ENCODE measurements around the gene SYVN1.

DNA sequence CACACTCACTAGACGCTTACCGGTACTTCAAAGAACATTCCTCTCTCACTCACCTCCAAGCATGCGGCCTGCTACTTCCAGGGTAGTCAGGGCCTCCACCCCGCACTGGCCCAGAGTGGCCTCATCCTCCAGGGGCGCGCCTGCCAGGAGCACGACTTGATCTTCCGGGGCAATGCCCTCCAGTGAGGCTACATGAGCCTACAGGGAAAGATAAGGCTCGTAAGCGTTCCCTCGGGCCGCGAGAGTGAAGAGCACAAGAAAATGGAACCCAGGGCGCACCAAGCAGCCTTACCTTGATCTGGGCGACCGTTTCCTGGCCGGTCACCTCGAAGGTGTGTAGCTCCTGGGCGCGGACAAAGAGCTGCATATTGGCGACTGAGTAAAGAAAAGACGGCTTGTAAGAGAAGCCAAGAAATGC lies 12.9 kb downstream of the SYVN1 start:
- no peak for TF ChIP-seq FOXM1 (IDR thresholded peaks at IDR 0.05; ENCODE audit: borderline replicate concordance)
- no peak for TF ChIP-seq SP1 (IDR thresholded peaks at IDR 0.05)
- TF ChIP-seq ELF4 (IDR thresholded peaks at IDR 0.05): no peak
- no peak for TF ChIP-seq FOXK2 (IDR thresholded peaks at IDR 0.05)
- no peak for TF ChIP-seq HDGF (IDR thresholded peaks at IDR 0.05; ENCODE audit: borderline replicate concordance)
- TF ChIP-seq SUZ12 (IDR thresholded peaks at IDR 0.05): no peak
- no peak for TF ChIP-seq ARNT (IDR thresholded peaks at IDR 0.05)
- TF ChIP-seq FOXA1 (IDR thresholded peaks at IDR 0.05): no peak
